ENCODE results near the gene OXCT2. TPM values are rescaled to one million over a fixed set of nuclear protein-coding genes. Genes with fewer than 3 reads are reported as not detected.

OXCT2 gene
- total and polyA plus RNA-seq, 2 experiments from 2014 or later, result 0.21 TPM; not detected in 1

- Histone ChIP-seq H3K27ac (no peak overlapping the region), H3K36me3 (peaks cover under 1% of the 10 kb centered on the region), H3K4me1 (ENCODE audit: low read depth) (peaks cover 6% of the 10 kb centered on the region), H3K4me3 (no peak overlapping the region), H3K9me3 (ENCODE audit: low read depth) (no peaks in the 10 kb centered on the region), H3K27me3 (peaks cover 70% of the 10 kb centered on the region)
- no peak for TF ChIP-seq CTCF (IDR thresholded peaks at IDR 0.05; ENCODE audit: low read depth, low read length)
- no peak for DNase-seq (ENCODE audit: low read depth in 1 of 2, low spot score in 1 of 2)
These were observed 35.4 kb downstream of the OXCT2 start for GRCh38 chr1:39735731-39736130.

GRCh38 chr1:39733161-39733560 is 38.0 kb downstream of the OXCT2 start:
- Histone ChIP-seq H3K4me3 (no peak overlapping the region), H3K9me3 (ENCODE audit: low read depth) (no peaks in the 10 kb centered on the region), H3K27ac (no peak overlapping the region), H3K27me3 (peaks cover 96% of the 10 kb centered on the region), H3K4me1 (ENCODE audit: low read depth) (no peaks in the 10 kb centered on the region), H3K36me3 (no peaks in the 10 kb centered on the region)
- DNase-seq (ENCODE audit: low read depth in 1 of 2, low spot score in 1 of 2), result no peak
- no peak for TF ChIP-seq CTCF (IDR thresholded peaks at IDR 0.05; ENCODE audit: low read depth, low read length)

- no peak for TF ChIP-seq CTCF (IDR thresholded peaks at IDR 0.05; ENCODE audit: low read depth, low read length)
- Histone ChIP-seq H3K36me3 (no peaks in the 10 kb centered on the region), H3K27me3 (peaks cover 97% of the 10 kb centered on the region), H3K4me1 (ENCODE audit: low read depth) (no peaks in the 10 kb centered on the region), H3K4me3 (no peak overlapping the region), H3K27ac (no peak overlapping the region), H3K9me3 (ENCODE audit: low read depth) (no peaks in the 10 kb centered on the region)
- peak in 1 of 2 donors; percentile 27 for DNase-seq (ENCODE audit: low read depth in 1 of 2, low spot score in 1 of 2)
These were observed 38.4 kb downstream of the OXCT2 start for GRCh38 chr1:39732730-39733129.

DNA sequence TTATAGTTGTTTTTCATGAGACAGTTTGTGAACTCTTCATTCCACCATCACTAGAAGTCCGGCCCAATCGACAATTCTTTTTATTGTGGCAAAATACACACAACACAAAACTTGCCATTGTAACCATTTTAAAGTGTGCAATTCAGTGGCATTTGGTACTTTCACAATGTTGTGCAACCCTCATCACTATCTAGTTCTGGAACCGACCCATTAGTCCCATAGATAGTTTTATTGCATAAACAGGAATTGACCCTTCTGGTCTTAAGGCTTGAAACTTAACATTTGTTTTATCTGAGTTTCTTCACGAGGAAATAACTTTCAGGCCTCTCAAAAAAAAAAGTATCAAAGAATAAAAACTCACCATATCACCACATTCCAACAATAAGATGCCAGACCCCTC is 41.3 kb downstream of the OXCT2 start:
- TF ChIP-seq CTCF (IDR thresholded peaks at IDR 0.05; ENCODE audit: low read depth, low read length), result no peak
- peak in 1 of 2 donors; percentile 43 for DNase-seq (ENCODE audit: low read depth in 1 of 2, low spot score in 1 of 2)
- no peaks in the 10 kb centered on the region for H3K4me1 ChIP-seq (ENCODE audit: low read depth)
- no peak overlapping the region for H3K4me3 ChIP-seq
- no peak overlapping the region for H3K27ac ChIP-seq
- H3K9me3 ChIP-seq (ENCODE audit: low read depth), result no peaks in the 10 kb centered on the region
- H3K36me3 ChIP-seq, result no peaks in the 10 kb centered on the region
- peaks cover 100% of the 10 kb centered on the region for H3K27me3 ChIP-seq

DNA sequence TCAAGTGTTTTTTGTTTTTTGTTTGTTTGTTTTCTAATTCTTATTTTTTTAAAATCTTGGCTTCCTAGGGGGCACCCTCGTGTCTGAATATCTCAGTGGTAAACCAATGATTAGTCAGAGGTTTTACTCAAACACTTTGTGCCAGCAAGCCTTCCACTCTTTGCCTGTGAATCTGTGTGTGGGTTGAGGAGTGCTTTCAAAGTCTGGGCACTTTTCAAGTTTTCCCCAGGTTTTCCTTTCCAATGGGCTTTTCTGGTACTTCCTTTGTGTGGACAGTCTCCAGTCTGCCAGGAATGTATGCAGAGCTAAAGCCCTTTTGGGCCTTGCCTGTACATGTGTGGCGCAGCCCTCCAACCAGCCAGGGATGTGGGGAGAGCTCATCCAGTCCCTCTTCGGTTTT is 42.1 kb downstream of the OXCT2 start:
- H3K36me3 ChIP-seq, result no peaks in the 10 kb centered on the region
- DNase-seq (ENCODE audit: low read depth in 1 of 2, low spot score in 1 of 2), result peak in 1 of 2 donors; percentile 44
- TF ChIP-seq CTCF (IDR thresholded peaks at IDR 0.05; ENCODE audit: low read depth, low read length), result no peak
- no peak overlapping the region for H3K4me3 ChIP-seq
- no peak overlapping the region for H3K27ac ChIP-seq
- H3K4me1 ChIP-seq (ENCODE audit: low read depth), result no peaks in the 10 kb centered on the region
- H3K27me3 ChIP-seq, result peaks cover 100% of the 10 kb centered on the region
- H3K9me3 ChIP-seq (ENCODE audit: low read depth), result no peaks in the 10 kb centered on the region

DNA sequence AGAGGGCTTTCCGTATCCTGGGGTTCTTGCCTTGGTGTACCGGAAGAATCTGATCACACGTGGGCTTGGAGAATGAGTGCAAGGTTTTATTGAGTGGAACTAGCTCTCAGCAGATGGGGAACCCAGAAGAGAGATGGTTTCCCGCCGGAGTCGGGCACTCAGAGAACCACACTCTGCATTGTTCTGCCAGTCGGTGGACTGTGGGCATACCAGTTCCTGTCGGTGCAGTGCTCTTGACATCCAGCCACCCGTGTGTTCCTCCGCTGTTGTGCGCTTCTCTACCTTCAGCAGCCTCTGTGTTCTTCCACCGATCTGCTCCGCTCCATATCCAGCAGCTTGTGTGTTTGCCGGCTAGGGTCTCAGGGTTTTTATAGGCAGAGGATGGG is 43.2 kb downstream of the OXCT2 start:
- no peak for DNase-seq (ENCODE audit: low read depth in 1 of 2, low spot score in 1 of 2)
- TF ChIP-seq CTCF (IDR thresholded peaks at IDR 0.05; ENCODE audit: low read depth, low read length), result no peak

More for the DNA sequence above, 43.2 kb downstream of the OXCT2 start:
- no peaks in the 10 kb centered on the region for H3K9me3 ChIP-seq (ENCODE audit: low read depth)
- H3K27ac ChIP-seq, result no peak overlapping the region
- no peak overlapping the region for H3K4me3 ChIP-seq
- H3K36me3 ChIP-seq, result no peaks in the 10 kb centered on the region
- H3K4me1 ChIP-seq (ENCODE audit: low read depth), result no peaks in the 10 kb centered on the region
- peaks cover 100% of the 10 kb centered on the region for H3K27me3 ChIP-seq

Data from cardiac muscle cell (in vitro differentiated cells and primary cell).